ENCODE data around the gene LRP1B. TPM values are rescaled to one million over a fixed set of nuclear protein-coding genes. Genes with fewer than 3 reads are reported as not detected.

LRP1B gene
- total and polyA plus RNA-seq, 4 donors, result 0.01 to 0.84 (median 0.17) TPM

DNA sequence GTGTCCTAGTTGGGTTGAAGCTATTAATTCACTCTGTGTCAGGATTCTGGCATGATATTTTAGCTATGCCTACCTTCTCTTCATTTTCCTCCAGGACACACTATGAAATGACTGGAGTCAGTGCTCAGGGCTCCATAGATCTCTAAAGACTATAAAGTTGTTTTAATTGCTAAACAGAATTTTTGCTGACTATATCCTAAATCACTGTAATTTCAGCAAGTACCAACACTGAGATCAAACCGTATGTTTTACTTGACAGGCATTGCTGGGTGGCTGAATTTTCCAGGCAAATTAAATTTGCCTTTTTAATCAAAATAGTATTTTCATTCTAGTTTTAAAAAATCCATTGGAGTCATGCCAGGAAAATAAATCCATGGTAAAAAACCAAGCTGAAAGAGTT, 138.1 kb downstream of the LRP1B start (continued):
- TF ChIP-seq, protein P1, sequence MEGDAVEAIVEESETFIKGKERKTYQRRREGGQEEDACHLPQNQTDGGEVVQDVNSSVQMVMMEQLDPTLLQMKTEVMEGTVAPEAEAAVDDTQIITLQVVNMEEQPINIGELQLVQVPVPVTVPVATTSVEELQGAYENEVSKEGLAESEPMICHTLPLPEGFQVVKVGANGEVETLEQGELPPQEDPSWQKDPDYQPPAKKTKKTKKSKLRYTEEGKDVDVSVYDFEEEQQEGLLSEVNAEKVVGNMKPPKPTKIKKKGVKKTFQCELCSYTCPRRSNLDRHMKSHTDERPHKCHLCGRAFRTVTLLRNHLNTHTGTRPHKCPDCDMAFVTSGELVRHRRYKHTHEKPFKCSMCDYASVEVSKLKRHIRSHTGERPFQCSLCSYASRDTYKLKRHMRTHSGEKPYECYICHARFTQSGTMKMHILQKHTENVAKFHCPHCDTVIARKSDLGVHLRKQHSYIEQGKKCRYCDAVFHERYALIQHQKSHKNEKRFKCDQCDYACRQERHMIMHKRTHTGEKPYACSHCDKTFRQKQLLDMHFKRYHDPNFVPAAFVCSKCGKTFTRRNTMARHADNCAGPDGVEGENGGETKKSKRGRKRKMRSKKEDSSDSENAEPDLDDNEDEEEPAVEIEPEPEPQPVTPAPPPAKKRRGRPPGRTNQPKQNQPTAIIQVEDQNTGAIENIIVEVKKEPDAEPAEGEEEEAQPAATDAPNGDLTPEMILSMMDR (IDR thresholded peaks at IDR 0.05; ENCODE audit: low read depth, low read length, missing input control), result no peak
- TF ChIP-seq TAF1 (conservative IDR thresholded peaks at IDR 0.05), result no peak

DNA sequence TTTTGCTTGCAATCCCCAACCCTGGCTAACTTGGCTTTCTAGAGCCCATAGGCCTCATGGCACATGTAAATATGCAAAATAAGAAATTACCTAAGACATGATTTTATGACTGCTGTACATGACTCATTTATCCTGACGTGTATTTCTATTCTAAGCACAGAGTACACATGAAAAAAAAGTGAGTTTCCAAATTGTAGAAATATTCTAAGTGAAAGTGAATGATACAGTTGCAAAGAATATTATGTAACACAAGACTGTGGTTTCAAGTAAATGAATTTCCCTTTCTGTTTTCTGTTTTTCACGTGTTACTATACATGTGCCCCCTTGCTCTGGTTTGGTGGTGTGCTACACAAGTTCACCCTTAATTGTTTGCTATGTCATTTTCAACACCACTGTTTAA, 162.4 kb downstream of the LRP1B start:
- Histone ChIP-seq H3K9ac (ENCODE audit: low read depth in 1 of 2, low read length in 2 of 2) (no peak overlapping the region), H3K27ac (ENCODE audit: low read depth in 1 of 2, low read length in 2 of 2) (no peak overlapping the region), H3K36me3 (ENCODE audit: control insufficient read depth in 4 of 4, insufficient read depth in 3 of 4, low read depth in 1 of 4, low read length in 3 of 4) (no peaks in the 10 kb centered on the region), H3K4me1 (ENCODE audit: control insufficient read depth in 4 of 4, insufficient read depth in 4 of 4, low read length in 3 of 4) (no peaks in the 10 kb centered on the region), H3K4me3 (ENCODE audit: low read depth in 1 of 3, low read length in 3 of 3) (no peak overlapping the region), H3K9me3 (ENCODE audit: control insufficient read depth in 4 of 4, low read length in 3 of 4) (no peaks in the 10 kb centered on the region), H3K27me3 (ENCODE audit: control insufficient read depth in 4 of 4, insufficient read depth in 4 of 4, low read length in 3 of 4) (no peaks in the 10 kb centered on the region)
- no peak for DNase-seq (ENCODE audit: low spot score)
- TF ChIP-seq, protein P2, sequence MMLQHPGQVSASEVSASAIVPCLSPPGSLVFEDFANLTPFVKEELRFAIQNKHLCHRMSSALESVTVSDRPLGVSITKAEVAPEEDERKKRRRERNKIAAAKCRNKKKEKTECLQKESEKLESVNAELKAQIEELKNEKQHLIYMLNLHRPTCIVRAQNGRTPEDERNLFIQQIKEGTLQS (IDR thresholded peaks at IDR 0.05), result no peak
- TF ChIP-seq SP1 (IDR thresholded peaks at IDR 0.05) (no peak), YY1 (IDR thresholded peaks at IDR 0.05) (no peak), FOXA2 (IDR thresholded peaks at IDR 0.05) (no peak), RXRA (IDR thresholded peaks at IDR 0.05) (no peak), JUND (IDR thresholded peaks at IDR 0.05) (no peak), RAD21 (IDR thresholded peaks at IDR 0.05) (no peak), TAF1 (conservative IDR thresholded peaks at IDR 0.05) (no peak), EGR1 (IDR thresholded peaks at IDR 0.05; ENCODE audit: low read depth in 2 of 2) (no peak), FOXA1 (IDR thresholded peaks at IDR 0.05) (no peak)
- TF ChIP-seq, protein P3, sequence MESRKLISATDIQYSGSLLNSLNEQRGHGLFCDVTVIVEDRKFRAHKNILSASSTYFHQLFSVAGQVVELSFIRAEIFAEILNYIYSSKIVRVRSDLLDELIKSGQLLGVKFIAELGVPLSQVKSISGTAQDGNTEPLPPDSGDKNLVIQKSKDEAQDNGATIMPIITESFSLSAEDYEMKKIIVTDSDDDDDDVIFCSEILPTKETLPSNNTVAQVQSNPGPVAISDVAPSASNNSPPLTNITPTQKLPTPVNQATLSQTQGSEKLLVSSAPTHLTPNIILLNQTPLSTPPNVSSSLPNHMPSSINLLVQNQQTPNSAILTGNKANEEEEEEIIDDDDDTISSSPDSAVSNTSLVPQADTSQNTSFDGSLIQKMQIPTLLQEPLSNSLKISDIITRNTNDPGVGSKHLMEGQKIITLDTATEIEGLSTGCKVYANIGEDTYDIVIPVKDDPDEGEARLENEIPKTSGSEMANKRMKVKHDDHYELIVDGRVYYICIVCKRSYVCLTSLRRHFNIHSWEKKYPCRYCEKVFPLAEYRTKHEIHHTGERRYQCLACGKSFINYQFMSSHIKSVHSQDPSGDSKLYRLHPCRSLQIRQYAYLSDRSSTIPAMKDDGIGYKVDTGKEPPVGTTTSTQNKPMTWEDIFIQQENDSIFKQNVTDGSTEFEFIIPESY (IDR thresholded peaks at IDR 0.05), result no peak
- TF ChIP-seq, protein P4, sequence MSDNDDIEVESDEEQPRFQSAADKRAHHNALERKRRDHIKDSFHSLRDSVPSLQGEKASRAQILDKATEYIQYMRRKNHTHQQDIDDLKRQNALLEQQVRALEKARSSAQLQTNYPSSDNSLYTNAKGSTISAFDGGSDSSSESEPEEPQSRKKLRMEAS (IDR thresholded peaks at IDR 0.05), result no peak
- WGBS, result 57% methylated on average over 2 of the region's 2 CpGs

DNA sequence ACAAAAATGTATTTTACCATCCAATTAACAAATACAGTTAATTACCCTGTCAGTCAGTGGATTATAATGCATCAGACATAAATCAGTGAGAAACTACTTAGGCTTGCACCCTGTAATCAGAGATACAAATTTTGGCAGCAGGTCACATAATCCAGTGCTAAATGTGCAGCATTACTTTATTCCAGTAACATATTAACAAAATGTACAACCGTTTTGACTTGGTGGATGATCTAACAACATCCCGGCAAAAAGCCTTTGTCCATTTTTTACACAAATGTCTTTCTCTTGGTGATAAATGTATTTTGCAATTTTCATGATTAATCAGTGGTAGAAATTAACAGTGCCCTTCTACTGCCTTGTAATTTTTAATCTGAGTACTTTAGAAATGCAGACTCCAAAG, 162.8 kb downstream of the LRP1B start:
- Histone ChIP-seq H3K9ac (ENCODE audit: low read depth in 1 of 2, low read length in 2 of 2) (no peak overlapping the region), H3K36me3 (ENCODE audit: control insufficient read depth in 4 of 4, insufficient read depth in 3 of 4, low read depth in 1 of 4, low read length in 3 of 4) (no peaks in the 10 kb centered on the region), H3K4me3 (ENCODE audit: low read depth in 1 of 3, low read length in 3 of 3) (no peak overlapping the region), H3K27ac (ENCODE audit: low read depth in 1 of 2, low read length in 2 of 2) (no peak overlapping the region), H3K27me3 (ENCODE audit: control insufficient read depth in 4 of 4, insufficient read depth in 4 of 4, low read length in 3 of 4) (no peaks in the 10 kb centered on the region), H3K4me1 (ENCODE audit: control insufficient read depth in 4 of 4, insufficient read depth in 4 of 4, low read length in 3 of 4) (no peaks in the 10 kb centered on the region), H3K9me3 (ENCODE audit: control insufficient read depth in 4 of 4, low read length in 3 of 4) (no peaks in the 10 kb centered on the region)
- no peak for DNase-seq (ENCODE audit: low spot score)
- 70% methylated on average over 2 of the region's 2 CpGs for WGBS
- TF ChIP-seq, protein P5, sequence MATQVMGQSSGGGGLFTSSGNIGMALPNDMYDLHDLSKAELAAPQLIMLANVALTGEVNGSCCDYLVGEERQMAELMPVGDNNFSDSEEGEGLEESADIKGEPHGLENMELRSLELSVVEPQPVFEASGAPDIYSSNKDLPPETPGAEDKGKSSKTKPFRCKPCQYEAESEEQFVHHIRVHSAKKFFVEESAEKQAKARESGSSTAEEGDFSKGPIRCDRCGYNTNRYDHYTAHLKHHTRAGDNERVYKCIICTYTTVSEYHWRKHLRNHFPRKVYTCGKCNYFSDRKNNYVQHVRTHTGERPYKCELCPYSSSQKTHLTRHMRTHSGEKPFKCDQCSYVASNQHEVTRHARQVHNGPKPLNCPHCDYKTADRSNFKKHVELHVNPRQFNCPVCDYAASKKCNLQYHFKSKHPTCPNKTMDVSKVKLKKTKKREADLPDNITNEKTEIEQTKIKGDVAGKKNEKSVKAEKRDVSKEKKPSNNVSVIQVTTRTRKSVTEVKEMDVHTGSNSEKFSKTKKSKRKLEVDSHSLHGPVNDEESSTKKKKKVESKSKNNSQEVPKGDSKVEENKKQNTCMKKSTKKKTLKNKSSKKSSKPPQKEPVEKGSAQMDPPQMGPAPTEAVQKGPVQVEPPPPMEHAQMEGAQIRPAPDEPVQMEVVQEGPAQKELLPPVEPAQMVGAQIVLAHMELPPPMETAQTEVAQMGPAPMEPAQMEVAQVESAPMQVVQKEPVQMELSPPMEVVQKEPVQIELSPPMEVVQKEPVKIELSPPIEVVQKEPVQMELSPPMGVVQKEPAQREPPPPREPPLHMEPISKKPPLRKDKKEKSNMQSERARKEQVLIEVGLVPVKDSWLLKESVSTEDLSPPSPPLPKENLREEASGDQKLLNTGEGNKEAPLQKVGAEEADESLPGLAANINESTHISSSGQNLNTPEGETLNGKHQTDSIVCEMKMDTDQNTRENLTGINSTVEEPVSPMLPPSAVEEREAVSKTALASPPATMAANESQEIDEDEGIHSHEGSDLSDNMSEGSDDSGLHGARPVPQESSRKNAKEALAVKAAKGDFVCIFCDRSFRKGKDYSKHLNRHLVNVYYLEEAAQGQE (IDR thresholded peaks at IDR 0.05), result no peak
- TF ChIP-seq TAF1 (conservative IDR thresholded peaks at IDR 0.05), result no peak
- no peak for TF ChIP-seq YY1 (IDR thresholded peaks at IDR 0.05)
- TF ChIP-seq HNF4A (conservative IDR thresholded peaks at IDR 0.05), result no peak
- no peak for TF ChIP-seq RXRA (IDR thresholded peaks at IDR 0.05)
- no peak for TF ChIP-seq FOXA2 (IDR thresholded peaks at IDR 0.05)
- no peak for TF ChIP-seq HNF4G (IDR thresholded peaks at IDR 0.05)
- TF ChIP-seq, protein P4 (IDR thresholded peaks at IDR 0.05), result no peak
- no peak for TF ChIP-seq NR2F2 (IDR thresholded peaks at IDR 0.05)
- TF ChIP-seq RAD21 (IDR thresholded peaks at IDR 0.05), result no peak
- TF ChIP-seq FOXA1 (IDR thresholded peaks at IDR 0.05), result no peak
- TF ChIP-seq, protein P2 (IDR thresholded peaks at IDR 0.05), result no peak
- no peak for TF ChIP-seq EGR1 (IDR thresholded peaks at IDR 0.05; ENCODE audit: low read depth in 2 of 2)
- no peak for TF ChIP-seq SP1 (IDR thresholded peaks at IDR 0.05)
- TF ChIP-seq JUND (IDR thresholded peaks at IDR 0.05), result no peak
- TF ChIP-seq GABPA (IDR thresholded peaks at IDR 0.05 in 1 of 2, conservative IDR thresholded peaks at IDR 0.05 in 1 of 2), result no peak
- TF ChIP-seq, protein P3 (IDR thresholded peaks at IDR 0.05), result no peak
